ENCODE measurements around the gene TLX2.

Gene TLX2

DNA sequence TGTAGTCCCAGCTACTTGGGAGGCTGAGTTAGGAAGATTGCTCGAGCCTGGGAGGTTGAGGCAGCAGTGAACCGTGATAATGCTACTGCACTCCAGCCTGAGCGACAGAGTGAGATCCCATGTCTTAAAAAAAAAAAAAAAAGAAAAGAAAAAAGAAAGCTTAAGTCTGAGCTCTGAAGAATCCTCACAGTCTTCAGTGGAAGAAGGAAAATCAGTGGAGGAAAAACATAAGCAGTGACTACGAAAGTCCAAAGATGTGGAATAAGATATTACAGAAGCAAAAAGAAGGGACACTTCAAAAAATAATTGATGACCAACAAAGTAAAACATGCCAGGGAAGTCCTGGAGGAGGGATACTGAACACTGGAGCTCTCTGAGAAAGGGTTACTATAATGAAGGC lies 4.0 kb upstream of the TLX2 start:
- H3K36me3 ChIP-seq (ENCODE audit: control insufficient read depth, insufficient read depth, low read length), result no peaks in the 10 kb centered on the region
- peaks cover 9% of the 10 kb centered on the region for H3K4me1 ChIP-seq (ENCODE audit: control insufficient read depth, insufficient read depth, low read length)
- H3K4me3 ChIP-seq (ENCODE audit: low read length), result no peak overlapping the region
- H3K9ac ChIP-seq (ENCODE audit: low read length), result no peak overlapping the region
- H3K27me3 ChIP-seq (ENCODE audit: control insufficient read depth, insufficient read depth, low read length), result peaks cover 27% of the 10 kb centered on the region
- H3K27ac ChIP-seq (ENCODE audit: low read depth, low read length), result no peak overlapping the region

DNA sequence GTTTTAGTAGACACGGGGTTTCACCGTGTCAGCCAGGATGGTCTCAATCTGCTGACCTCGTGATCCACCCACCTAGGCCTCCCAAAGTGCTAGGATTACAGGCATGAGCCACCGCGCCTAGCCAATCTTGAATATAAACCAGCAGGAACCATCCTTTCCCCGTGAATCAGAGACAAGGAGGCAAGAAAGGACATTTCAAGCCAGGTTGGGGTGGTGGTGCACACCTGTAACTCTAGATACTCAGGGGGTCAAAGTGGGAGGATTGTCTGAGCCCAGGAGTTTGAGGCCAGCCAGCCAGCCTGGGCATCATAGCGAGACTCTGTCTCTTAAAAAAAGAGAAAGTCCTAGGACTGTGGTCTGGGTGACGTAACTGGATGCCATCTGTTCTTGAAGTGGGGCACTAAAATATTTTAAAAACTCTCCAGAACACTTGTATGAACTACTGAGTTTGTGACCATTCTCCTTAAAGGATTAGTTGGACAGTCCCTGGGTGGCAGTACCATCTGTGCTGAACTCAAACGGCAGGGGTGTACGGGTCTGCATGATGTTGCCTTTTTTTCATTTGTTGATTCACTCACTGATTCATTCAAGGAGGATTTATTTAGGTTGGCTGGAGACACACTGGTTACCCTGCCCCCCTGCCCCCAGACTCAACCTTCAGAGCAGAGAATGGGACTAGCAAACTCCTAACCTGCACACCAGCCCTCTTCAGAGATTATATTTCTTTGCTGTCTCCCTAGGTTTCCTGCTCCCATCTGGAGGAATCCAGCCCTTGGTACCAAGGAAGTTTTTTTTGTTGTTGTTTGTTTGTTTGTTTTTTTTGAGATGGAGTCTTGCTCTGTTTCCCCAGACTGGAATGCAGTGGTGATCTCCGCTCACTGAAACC lies 2.9 kb upstream of the TLX2 start:
- peaks cover 6% of the 10 kb centered on the region for H3K4me1 ChIP-seq (ENCODE audit: control insufficient read depth, insufficient read depth, low read length)
- H3K27me3 ChIP-seq (ENCODE audit: control insufficient read depth, insufficient read depth, low read length), result peaks cover 34% of the 10 kb centered on the region
- no peak overlapping the region for H3K9ac ChIP-seq (ENCODE audit: low read length)
- H3K4me3 ChIP-seq (ENCODE audit: low read length), result no peak overlapping the region
- no peak overlapping the region for H3K27ac ChIP-seq (ENCODE audit: low read depth, low read length)
- H3K36me3 ChIP-seq (ENCODE audit: control insufficient read depth, insufficient read depth, low read length), result no peaks in the 10 kb centered on the region

DNA sequence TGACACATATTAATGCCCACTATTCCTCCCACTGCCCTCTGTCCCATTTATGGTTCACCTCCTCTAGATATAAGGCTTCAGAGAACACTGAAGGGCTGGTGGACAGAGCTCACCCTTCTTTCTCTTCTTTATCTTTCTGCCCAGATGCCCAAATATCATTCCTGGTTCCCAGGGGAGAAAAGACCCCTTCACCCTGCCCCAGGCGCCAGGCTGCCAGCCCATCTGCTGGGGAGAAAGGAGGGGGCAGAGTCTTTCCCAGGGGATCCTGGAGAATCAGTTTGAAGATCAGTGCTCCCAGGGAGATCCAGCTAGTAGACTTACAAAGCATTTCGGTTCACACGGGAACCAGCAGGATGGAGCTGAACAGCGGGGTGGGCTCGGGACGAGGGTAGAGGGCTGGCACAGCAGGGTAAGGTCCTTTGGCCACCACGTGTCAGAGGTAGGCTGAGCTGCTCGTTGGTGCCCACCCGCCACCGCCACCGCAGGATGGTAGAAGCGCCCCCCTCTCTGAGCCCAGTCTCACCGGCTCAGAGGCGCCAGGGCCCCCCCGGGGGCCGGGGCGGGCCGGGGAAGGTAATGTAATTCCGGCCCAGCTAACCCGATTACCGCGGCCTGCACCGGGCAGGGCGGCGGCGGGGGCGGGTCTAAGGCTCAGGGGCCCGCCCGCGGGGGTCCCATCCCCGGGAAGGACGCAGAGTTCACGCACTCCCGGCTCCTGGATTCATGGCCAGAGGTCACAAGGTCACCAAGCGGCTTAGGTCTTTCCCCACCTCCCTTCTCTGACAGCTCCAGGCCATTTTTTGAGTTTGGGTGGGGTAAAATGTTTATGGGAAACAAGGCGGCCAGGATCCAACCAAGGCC lies 1.3 kb upstream of the TLX2 start:
- Histone ChIP-seq H3K4me1 (ENCODE audit: control insufficient read depth, insufficient read depth, low read length) (no peaks in the 10 kb centered on the region), H3K9ac (ENCODE audit: low read length) (no peak overlapping the region), H3K36me3 (ENCODE audit: control insufficient read depth, insufficient read depth, low read length) (no peaks in the 10 kb centered on the region), H3K27me3 (ENCODE audit: control insufficient read depth, insufficient read depth, low read length) (peaks cover 39% of the 10 kb centered on the region), H3K27ac (ENCODE audit: low read depth, low read length) (no peak overlapping the region), H3K4me3 (ENCODE audit: low read length) (no peak overlapping the region)

DNA sequence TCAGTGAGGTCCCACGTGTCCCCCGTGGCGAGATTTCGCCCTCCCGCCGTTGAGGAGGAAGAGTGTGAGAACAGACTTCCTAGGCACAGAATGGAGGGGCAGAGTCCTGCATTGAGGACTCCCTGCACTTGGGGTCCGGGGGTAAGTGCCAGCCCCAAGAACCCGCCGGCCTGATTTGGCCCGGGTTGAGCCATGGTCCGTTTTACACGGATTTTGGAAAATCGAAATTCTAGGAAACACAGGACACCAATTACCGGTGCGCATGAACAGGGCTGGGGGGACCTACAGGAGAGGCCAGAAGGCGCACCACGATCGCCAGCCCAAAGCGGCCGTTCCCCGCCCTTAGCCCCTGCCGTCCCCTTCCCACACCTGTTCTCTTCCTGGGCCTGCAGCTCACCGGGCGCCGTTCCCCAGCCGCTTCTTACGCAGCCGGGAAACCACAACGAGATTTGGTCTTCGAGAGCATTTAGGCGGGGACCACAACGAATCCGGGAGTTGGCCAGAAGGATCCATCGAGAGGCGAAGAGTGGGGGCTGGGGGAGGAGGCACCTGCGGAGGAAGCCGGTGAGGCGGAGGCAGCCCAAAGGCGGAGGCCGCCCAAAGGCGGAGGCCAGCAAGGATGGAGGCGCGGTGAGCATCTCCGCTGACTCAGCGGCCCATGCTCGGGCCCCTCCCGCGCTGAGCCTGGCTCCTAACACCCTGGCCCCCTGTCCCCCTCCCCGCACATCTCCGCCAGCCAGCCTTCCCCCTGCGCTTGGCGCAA lies 464 bp upstream of the TLX2 start:
- Histone ChIP-seq H3K27ac (ENCODE audit: low read depth, low read length) (no peak overlapping the region), H3K27me3 (ENCODE audit: control insufficient read depth, insufficient read depth, low read length) (peaks cover 39% of the 10 kb centered on the region), H3K36me3 (ENCODE audit: control insufficient read depth, insufficient read depth, low read length) (no peaks in the 10 kb centered on the region), H3K4me1 (ENCODE audit: control insufficient read depth, insufficient read depth, low read length) (no peaks in the 10 kb centered on the region), H3K9ac (ENCODE audit: low read length) (no peak overlapping the region), H3K4me3 (ENCODE audit: low read length) (no peak overlapping the region)

DNA sequence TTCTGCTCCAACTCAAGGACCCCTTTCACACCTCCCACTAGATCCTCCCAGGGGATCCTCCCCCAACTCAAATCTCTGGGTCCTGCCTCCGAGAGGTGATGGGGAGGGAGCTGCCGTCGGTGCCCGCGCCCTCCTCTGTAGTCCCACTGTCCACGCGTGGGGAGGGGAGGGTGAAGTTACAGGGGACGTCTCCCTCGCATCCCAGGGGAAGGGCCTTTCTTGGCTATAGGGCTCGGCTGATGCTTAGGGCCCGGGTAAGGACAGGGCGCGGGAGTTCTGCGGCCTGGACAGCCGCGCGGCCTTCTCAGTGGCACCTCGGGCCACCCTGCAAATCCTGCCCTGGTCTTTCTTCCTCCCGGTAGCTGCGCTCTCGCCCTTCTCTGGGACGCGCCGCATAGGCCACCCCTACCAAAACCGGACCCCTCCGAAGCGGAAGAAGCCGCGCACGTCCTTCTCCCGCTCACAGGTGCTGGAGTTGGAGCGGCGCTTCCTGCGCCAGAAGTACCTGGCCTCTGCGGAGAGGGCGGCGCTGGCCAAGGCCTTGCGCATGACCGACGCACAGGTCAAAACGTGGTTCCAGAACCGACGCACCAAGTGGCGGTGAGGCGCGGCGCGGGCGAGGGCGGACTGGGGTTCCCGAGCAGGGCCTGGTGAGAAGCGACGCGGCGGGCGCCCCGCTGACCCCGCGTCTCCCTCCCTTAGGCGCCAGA lies 1.2 kb downstream of the TLX2 start:
- Histone ChIP-seq H3K27me3 (ENCODE audit: control insufficient read depth, insufficient read depth, low read length) (peaks cover 50% of the 10 kb centered on the region), H3K4me3 (ENCODE audit: low read length) (peak overlapping the region; percentile 48), H3K9ac (ENCODE audit: low read length) (no peak overlapping the region), H3K4me1 (ENCODE audit: control insufficient read depth, insufficient read depth, low read length) (no peaks in the 10 kb centered on the region), H3K27ac (ENCODE audit: low read depth, low read length) (no peak overlapping the region), H3K36me3 (ENCODE audit: control insufficient read depth, insufficient read depth, low read length) (no peaks in the 10 kb centered on the region)

GRCh38 chr2:74515981-74516633 lies 1.9 kb downstream of the TLX2 start:
- Histone ChIP-seq H3K4me1 (ENCODE audit: control insufficient read depth, insufficient read depth, low read length) (no peaks in the 10 kb centered on the region), H3K9ac (ENCODE audit: low read length) (no peak overlapping the region), H3K27ac (ENCODE audit: low read depth, low read length) (no peak overlapping the region), H3K27me3 (ENCODE audit: control insufficient read depth, insufficient read depth, low read length) (peaks cover 50% of the 10 kb centered on the region), H3K4me3 (ENCODE audit: low read length) (peak overlapping the region; percentile 48), H3K36me3 (ENCODE audit: control insufficient read depth, insufficient read depth, low read length) (no peaks in the 10 kb centered on the region)

- H3K4me3 ChIP-seq (ENCODE audit: low read length), result peak overlapping the region; percentile 14
- H3K27ac ChIP-seq (ENCODE audit: low read depth, low read length), result no peak overlapping the region
These were observed 2.4 kb downstream of the TLX2 start for GRCh38 chr2:74516650-74517049.

DNA sequence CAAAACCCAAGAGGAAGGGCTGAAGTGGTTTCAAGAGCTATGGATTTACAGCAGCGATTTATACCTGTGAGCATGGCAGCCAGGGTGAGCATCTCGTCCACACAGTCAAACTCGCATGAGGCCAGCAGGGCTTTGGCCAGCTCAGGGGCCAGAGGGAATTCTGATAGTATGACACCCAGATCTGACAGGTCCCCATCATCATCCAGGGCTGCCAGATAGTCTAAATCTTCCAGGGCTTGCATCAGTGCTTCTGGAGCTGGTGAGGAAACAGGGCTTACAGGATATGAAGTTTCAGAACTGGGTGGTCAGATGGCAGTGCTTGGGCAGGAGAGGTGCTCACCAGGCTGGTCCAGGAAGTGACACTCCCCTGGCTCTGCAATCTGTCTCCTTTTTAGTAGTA lies 8.3 kb downstream of the TLX2 start:
- Histone ChIP-seq H3K4me3 (ENCODE audit: low read length) (no peak overlapping the region), H3K4me1 (ENCODE audit: control insufficient read depth, insufficient read depth, low read length) (no peaks in the 10 kb centered on the region), H3K36me3 (ENCODE audit: control insufficient read depth, insufficient read depth, low read length) (peaks cover 16% of the 10 kb centered on the region), H3K27me3 (ENCODE audit: control insufficient read depth, insufficient read depth, low read length) (peaks cover 16% of the 10 kb centered on the region), H3K27ac (ENCODE audit: low read depth, low read length) (no peak overlapping the region), H3K9ac (ENCODE audit: low read length) (no peak overlapping the region)

More at GRCh38 chr2:74516650-74517049, 2.4 kb downstream of the TLX2 start:
- no peaks in the 10 kb centered on the region for H3K4me1 ChIP-seq (ENCODE audit: control insufficient read depth, insufficient read depth, low read length)
- H3K27me3 ChIP-seq (ENCODE audit: control insufficient read depth, insufficient read depth, low read length), result peaks cover 49% of the 10 kb centered on the region
- H3K36me3 ChIP-seq (ENCODE audit: control insufficient read depth, insufficient read depth, low read length), result no peaks in the 10 kb centered on the region
- H3K9ac ChIP-seq (ENCODE audit: low read length), result no peak overlapping the region

- no peak overlapping the region for H3K4me3 ChIP-seq (ENCODE audit: low read length)
These were observed 9.8 kb downstream of the TLX2 start for GRCh38 chr2:74524005-74524404.

DNA sequence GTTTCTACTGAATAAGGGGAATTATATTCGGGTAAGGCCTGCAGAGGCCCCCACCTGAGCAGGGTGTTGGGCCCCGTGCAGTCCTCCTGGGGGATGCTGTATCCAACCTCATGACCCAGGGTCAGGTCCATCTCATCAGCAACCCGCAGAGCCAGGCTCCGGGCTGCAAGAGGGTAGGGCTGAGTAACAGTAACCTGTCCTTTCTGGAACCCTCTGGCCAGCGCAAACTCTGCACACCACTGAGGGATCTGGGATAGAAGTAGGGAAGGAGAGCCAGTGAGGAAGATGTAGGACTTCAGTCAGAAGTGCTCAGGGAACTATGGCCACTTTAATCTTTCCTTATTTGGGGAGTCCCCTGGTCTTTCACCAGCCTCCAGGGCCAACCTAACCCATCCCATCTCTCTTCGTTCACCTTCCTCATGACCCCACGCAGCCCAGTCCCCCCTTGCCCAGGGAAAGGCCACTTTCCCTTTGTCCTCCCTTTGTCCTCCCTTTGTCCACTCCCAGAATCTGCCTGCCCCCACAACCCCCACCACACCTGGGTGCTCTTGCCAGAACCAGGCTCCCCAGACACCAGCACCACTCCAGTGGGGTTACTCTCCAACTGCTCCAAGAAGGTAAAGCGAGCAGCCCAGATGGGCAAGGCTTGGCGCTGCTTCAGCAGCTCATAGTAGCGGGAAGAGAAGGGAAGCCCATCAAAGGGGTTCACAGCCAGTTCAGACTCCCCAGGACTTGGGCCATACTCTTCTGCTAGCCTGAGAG lies 10.9 kb downstream of the TLX2 start:
- Histone ChIP-seq H3K4me3 (ENCODE audit: low read length) (peak overlapping the region; percentile 29), H3K9ac (ENCODE audit: low read length) (no peak overlapping the region), H3K27ac (ENCODE audit: low read depth, low read length) (no peak overlapping the region)

More at GRCh38 chr2:74524005-74524404, 9.8 kb downstream of the TLX2 start:
- Histone ChIP-seq H3K27me3 (ENCODE audit: control insufficient read depth, insufficient read depth, low read length) (peaks cover 11% of the 10 kb centered on the region), H3K9ac (ENCODE audit: low read length) (no peak overlapping the region), H3K36me3 (ENCODE audit: control insufficient read depth, insufficient read depth, low read length) (peaks cover 22% of the 10 kb centered on the region), H3K4me1 (ENCODE audit: control insufficient read depth, insufficient read depth, low read length) (peaks cover 8% of the 10 kb centered on the region), H3K27ac (ENCODE audit: low read depth, low read length) (no peak overlapping the region)

More for the DNA sequence above, 10.9 kb downstream of the TLX2 start:
- peaks cover 8% of the 10 kb centered on the region for H3K4me1 ChIP-seq (ENCODE audit: control insufficient read depth, insufficient read depth, low read length)
- peaks cover 22% of the 10 kb centered on the region for H3K36me3 ChIP-seq (ENCODE audit: control insufficient read depth, insufficient read depth, low read length)
- H3K27me3 ChIP-seq (ENCODE audit: control insufficient read depth, insufficient read depth, low read length), result peaks cover under 1% of the 10 kb centered on the region
